Ascending aorta (tissue), 2 donors: ENCODE results near the gene WIPI1. TPM values are rescaled to one million over a fixed set of nuclear protein-coding genes. Genes with fewer than 3 reads are reported as not detected.
A peak's percentile ranks its signal among the peaks of the same experiment; 100 is the strongest.

ENCODE experiments used
- DNase-seq, 2 donors: peaks; one replicate each; pipeline ENCODE4 v3.0.0-alpha.2; 2019; ENCODE audit warnings: low spot score in 2 of 2
- H3K27ac ChIP-seq, 2 donors: fragments of 200-600 bp; sonication (generic); one replicate each; pipeline ENCODE4 v1.5.1; 2016 to 2017; ENCODE audit warnings: mild to moderate bottlenecking in 1 of 2
- H3K27me3 ChIP-seq: fragments of 200-600 bp; sonication (generic); one replicate; pipeline ENCODE4 v1.5.1; 2017
- H3K36me3 ChIP-seq, 2 donors: fragments of 200-600 bp; sonication (generic); one replicate each; pipeline ENCODE4 v1.5.1; 2016
- H3K4me1 ChIP-seq, 2 donors: fragments of 200-600 bp; sonication (generic); one replicate each; pipeline ENCODE4 v1.5.1; 2016 to 2017; ENCODE audit warnings: mild to moderate bottlenecking in 1 of 2
- H3K4me3 ChIP-seq, 2 donors: fragments of 200-600 bp; sonication (generic); one replicate each; pipeline ENCODE4 v1.5.1; 2016 to 2017; ENCODE audit warnings: mild to moderate bottlenecking in 1 of 2
- H3K9me3 ChIP-seq, 2 donors: fragments of 200-600 bp; sonication (generic); one replicate each; pipeline ENCODE4 v1.5.1; 2016
- intact Hi-C: fragments of 100-400 bp; cut with DNase I; formaldehyde crosslinking; loops from one replicate; pipeline ENCODE4 v1.15.1; 2023
- total RNA-seq: library from RNA; depleted of rRNA; stranded (reverse); fragments of >200 nt; gene quantifications from one replicate; pipeline ENCODE4 v1.1.0, GENCODE V29; 2016
- TF ChIP-seq, protein P1 (sequence below), 3 experiments: fragments of 200-600 bp in 2 of 3; fragments of 450-650 bp in 1 of 3; sonication (generic) in 2 of 3; IDR thresholded peaks; one replicate each; pipeline ENCODE4 v1.5.1; 2016 to 2019; ENCODE audit warnings: antibody characterized with exemption in 3 of 3, mild to moderate bottlenecking in 1 of 3, moderate library complexity in 1 of 3

WIPI1 gene
- total RNA-seq, 1 donor from 2014 or later, result 18.0 TPM

DNA sequence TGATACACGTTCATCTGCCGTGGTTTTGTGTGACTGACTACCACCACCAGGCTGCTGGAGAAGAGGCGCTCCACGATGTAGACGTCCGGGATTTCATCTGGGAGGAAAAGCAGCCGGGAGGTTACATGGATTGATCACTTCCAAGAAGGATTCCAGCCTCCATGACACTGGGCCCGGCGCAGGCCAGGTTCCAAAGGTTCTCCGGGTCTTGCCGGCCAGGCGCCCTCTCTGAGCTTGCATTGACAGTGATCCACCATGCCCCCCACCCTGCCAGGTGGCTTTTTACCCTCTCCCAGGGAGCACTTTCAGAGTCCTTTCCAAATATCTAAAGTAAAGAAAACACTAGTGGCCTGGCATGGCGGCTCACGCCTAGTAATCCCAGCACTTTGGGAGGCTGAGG lies 6.5 kb downstream of the WIPI1 start:
- TF ChIP-seq, protein P1, sequence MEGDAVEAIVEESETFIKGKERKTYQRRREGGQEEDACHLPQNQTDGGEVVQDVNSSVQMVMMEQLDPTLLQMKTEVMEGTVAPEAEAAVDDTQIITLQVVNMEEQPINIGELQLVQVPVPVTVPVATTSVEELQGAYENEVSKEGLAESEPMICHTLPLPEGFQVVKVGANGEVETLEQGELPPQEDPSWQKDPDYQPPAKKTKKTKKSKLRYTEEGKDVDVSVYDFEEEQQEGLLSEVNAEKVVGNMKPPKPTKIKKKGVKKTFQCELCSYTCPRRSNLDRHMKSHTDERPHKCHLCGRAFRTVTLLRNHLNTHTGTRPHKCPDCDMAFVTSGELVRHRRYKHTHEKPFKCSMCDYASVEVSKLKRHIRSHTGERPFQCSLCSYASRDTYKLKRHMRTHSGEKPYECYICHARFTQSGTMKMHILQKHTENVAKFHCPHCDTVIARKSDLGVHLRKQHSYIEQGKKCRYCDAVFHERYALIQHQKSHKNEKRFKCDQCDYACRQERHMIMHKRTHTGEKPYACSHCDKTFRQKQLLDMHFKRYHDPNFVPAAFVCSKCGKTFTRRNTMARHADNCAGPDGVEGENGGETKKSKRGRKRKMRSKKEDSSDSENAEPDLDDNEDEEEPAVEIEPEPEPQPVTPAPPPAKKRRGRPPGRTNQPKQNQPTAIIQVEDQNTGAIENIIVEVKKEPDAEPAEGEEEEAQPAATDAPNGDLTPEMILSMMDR (IDR thresholded peaks at IDR 0.05), result no peak
- Histone ChIP-seq H3K27me3 (no peaks in the 10 kb centered on the region), H3K4me3 (no peak overlapping the region), H3K36me3 (peaks cover 55 to 58% of the 10 kb centered on the region in 2 donors), H3K9me3 (no peaks in the 10 kb centered on the region), H3K4me1 (peaks cover 4 to 12% of the 10 kb centered on the region in 2 donors), H3K27ac (no peak overlapping the region)
- DNase-seq, result peak in 1 of 2 donors; percentile 58
- intact Hi-C loops, result loop anchor here (10.0 kb wide), 2 partner anchors 416 to 736 kb away; partner anchors contain the start of genes KPNA2 and NOL11

DNA sequence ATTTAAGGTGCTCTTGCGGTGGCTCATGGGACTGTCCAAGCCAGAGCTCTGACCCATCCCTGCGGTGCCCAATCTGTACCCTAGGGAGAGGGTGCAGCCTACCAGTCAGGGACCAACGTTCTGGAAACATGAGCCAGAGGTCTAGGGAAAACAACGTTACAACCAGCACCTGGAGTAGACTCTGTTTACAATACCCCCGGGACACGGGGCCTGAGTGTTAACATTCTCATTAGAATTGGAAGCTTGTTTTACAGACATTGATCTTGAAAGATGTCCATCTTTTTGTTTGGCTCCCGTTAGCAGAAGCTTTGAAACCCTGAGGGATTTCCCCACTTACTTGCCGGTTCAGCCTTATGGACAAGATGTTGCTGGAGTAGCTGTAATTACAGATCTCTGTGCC lies 6.9 kb downstream of the WIPI1 start:
- intact Hi-C loops, result loop anchor here (10.0 kb wide), 2 partner anchors 416 to 736 kb away; partner anchors contain the start of genes KPNA2 and NOL11
- Histone ChIP-seq H3K27ac (no peak overlapping the region), H3K4me1 (peaks cover 0 to 8% of the 10 kb centered on the region in 2 donors), H3K4me3 (no peak overlapping the region), H3K27me3 (no peaks in the 10 kb centered on the region), H3K9me3 (no peaks in the 10 kb centered on the region), H3K36me3 (peaks cover 59 to 62% of the 10 kb centered on the region in 2 donors)
- TF ChIP-seq, protein P1 (IDR thresholded peaks at IDR 0.05), result no peak
- no peak for DNase-seq

DNA sequence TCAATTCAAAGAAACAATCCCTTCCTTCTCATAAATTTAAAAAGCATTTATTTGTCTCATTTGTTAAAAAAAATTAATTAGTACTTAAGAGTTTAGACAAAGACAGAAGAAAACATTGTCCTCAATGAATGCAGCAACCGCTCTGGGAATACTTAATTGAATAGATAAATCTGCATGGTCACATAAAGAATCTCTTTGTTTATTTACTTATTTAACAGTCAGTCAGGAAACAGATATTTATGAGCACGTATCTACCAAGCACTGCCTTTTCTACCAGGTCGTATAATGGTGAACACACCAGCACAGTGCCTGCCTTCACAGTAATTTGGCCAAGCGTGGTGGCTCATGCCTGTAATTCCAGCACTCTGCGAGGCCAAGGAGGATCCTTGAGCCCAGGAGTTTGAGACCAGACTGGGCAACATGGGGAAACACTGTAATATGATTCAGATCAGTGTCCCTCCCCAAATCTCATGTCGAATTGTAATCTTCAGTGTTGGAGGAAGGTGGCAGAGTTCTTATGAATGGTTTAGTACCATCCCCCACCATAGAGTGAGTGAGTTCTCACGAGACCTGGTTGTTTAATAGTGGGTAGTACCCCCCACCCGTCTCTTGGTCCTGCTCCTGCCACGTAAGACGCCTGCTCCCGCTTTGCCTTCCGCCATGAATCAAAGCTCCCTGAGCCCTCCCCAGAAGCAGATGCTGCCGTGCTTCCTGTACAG lies 8.1 kb downstream of the WIPI1 start:
- Histone ChIP-seq H3K36me3 (peaks cover 67% of the 10 kb centered on the region in 2 donors), H3K27ac (no peak overlapping the region)
- intact Hi-C loops, result no loop called here

DNA sequence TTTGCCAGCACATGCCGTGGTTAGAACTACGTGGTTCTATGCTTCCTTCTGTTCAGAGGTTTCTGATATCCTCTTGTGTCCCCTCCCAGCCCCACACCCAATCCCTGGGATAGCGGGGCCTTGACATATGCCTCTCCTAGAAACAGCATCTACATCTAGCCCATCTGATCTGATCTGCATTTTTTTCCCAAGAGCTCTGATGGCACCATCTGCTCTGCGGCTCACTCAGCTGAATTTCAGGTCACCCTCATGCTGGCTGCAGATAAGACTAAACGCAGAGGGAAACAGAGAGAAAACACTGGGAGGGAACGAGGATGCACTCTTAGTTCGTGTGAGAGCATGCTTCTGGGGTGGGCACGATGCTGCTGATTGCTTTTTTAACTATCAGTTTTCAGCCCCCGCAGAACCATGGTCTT lies 10.7 kb downstream of the WIPI1 start:
- intact Hi-C loops, result no loop called here
- Histone ChIP-seq H3K4me1 (no peaks in the 10 kb centered on the region), H3K36me3 (peaks cover 59 to 86% of the 10 kb centered on the region in 2 donors), H3K9me3 (no peaks in the 10 kb centered on the region), H3K4me3 (no peak overlapping the region), H3K27me3 (no peaks in the 10 kb centered on the region), H3K27ac (no peak overlapping the region)
- TF ChIP-seq, protein P1 (IDR thresholded peaks at IDR 0.05), result no peak
- DNase-seq, result no peak

More for the DNA sequence above, 8.1 kb downstream of the WIPI1 start:
- H3K4me3 ChIP-seq, result no peak overlapping the region
- no peaks in the 10 kb centered on the region for H3K27me3 ChIP-seq
- no peaks in the 10 kb centered on the region for H3K4me1 ChIP-seq
- no peak for DNase-seq
- TF ChIP-seq, protein P1 (IDR thresholded peaks at IDR 0.05), result no peak
- H3K9me3 ChIP-seq, result no peaks in the 10 kb centered on the region

DNA sequence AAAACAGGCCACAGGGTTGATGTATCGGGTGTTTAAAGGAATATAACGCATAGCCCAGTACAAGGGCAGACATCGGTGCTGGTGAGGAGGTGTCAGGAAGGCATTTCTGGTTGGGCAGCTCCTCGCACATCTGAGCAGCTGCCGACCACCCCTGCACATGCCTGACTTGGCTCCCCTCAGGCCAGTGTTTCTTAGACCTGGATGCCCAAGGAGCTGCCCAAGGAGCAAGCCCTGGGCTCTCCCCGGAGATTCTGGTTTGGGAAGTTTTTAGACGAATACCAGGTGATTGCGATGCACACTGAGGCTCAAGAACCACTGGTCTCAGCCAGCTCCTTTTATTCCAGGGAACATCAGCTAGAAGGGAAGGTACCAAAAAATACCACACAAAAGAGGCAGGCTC lies 11.6 kb downstream of the WIPI1 start:
- DNase-seq, result no peak
- Histone ChIP-seq H3K4me3 (no peak overlapping the region), H3K27me3 (no peaks in the 10 kb centered on the region), H3K4me1 (no peaks in the 10 kb centered on the region), H3K36me3 (peaks cover 55 to 85% of the 10 kb centered on the region in 2 donors), H3K9me3 (no peaks in the 10 kb centered on the region), H3K27ac (no peak overlapping the region)
- intact Hi-C loops, result no loop called here
- TF ChIP-seq, protein P1 (IDR thresholded peaks at IDR 0.05), result no peak
